Ramos (cell line): ENCODE data around the gene C16orf82.
"Not testable (repeated sequence)": the region's sequence is repeated elsewhere in the genome, so short reads cannot be mapped to it uniquely, and the experiment has no call there.

Experiments used
- in situ Hi-C: fragments of 300-500 bp; cut with MboI; formaldehyde crosslinking; loops from one replicate; pipeline ENCODE4 v1.14.3; 2022; ENCODE audit warnings: low sequenced_read_pairs; ENCODE audit not compliant: unreplicated experiment

Gene C16orf82

DNA sequence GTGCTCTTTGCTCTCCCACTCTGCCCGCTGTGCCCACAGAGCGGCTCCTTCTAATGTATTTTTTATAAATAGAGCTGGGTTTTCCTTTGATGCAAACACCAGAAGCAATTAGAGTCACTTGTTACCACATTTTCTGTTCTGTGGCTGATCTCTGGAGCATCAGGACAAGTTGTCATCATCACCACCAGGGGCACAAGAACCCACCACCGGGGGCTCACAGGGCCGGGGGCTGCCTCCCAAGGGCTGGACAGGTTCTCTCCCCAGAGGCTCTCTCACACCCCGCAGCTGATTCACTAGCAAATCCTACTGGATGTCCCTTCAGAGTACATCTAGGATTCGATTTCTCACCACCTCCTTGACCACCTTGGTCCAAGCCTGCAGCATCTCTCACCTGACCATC is 18.5 kb downstream of the C16orf82 start:
- in situ Hi-C loops = no loop called here

DNA sequence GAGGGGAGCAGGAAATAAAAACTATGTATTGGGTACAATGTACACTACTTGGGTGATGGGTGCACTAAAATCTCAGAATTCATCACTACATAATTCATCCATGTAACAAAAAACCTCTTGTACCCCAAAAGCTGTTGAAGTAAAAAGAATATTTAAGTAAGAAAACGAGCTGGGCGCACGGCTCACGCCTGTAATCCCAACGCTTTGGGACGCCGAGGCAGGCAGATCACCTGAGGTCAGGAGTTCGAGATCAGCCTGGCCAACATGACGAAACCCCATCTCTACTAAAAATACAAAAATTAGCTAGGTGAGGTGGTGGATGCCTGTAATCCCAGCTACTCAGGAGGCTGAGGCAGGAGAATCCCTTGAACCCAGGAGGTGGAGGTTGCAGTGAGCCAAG is 19.3 kb downstream of the C16orf82 start:
- in situ Hi-C loops = not testable (repeated sequence)

DNA sequence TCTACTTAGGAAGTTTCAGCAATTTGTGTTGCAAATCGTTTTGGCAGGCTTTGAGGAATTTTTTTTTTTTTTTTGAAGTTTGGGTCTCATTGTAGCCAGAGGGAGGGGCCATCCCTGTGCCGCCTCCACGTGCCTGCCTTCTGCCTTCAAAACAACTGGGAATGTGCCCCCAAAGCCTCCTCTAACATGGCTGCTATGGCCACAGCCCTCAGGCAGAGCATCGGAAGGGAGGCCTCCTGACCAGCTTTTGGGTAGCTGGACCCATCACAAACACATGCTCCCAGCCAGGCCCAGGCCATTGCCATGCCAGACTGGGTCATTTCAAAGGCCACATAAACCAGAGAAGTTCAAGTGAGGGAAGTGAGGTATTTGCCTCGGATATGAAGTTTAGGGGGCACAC is 21.5 kb downstream of the C16orf82 start:
- in situ Hi-C loops = no loop called here

DNA sequence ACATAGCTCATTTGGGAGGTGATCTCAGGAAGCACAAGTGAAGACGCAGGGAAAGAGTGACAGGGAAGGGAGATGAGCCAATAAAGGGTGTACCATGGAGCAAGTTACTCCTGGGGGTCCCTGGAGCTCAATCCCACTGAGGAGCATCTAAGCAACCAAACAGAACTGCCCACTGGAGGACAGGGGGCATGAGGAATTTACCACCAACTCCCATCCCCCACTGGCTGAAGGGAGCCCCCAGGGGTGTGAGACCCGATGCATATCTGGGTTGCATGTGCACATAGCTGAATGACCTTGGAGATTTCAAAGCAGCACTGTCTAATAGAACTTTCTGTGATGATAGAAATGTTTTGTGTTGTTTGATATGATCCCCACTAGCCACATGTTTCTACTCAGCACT is 29.6 kb downstream of the C16orf82 start:
- in situ Hi-C loops = no loop called here

DNA sequence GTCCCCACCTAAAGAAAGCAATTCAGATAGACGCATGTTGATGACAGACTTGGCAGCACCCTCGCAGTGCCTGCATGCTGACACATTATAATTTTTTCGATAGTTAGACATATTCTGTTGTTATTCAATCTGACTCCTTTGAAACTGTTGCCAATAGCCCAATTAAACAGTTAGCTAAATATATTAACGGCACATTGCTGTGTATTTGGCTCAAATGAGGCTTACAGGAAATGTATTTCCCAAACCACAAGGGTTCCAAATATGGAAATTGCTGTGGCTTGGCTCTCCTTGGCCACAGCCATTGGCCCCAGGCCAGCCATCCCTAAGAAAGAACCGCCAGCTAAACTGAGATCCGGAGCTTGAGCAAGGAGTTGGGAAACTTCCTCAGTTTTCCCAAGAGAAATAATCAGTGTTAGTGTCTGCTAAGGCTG is 31.1 kb downstream of the C16orf82 start:
- in situ Hi-C loops = no loop called here

DNA sequence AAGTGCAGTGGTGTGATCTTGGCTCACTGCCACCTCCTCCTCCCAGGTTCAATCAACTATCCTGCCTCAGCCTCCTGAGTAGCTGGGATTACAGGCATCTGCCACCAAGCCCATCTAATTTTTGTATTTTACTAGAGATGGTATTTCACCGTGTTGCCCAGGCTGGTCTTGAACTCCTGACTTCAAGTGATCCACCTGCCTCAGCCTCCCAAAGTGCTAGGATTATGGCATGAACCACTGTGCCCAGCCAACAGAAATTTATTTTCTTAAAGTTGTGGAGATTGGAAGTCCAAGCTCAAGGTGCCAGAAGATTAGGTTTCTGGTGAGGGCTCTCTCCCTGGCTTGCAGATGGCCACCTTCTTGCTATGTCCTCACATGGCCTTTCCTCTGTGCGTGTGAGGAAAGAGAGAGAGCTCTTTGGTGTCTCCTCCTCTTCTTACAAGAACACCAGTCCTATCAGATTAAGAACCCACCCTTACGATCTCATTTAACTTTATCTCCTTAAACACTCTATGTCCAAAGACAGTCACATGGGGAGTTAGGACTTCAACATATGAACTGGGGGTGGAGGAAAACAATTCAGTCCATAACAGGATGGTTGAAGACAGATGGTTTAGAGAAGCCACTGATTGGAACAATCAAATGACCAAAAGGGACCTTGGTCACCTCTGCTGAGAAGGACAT is 31.8 kb downstream of the C16orf82 start:
- in situ Hi-C loops = no loop called here

DNA sequence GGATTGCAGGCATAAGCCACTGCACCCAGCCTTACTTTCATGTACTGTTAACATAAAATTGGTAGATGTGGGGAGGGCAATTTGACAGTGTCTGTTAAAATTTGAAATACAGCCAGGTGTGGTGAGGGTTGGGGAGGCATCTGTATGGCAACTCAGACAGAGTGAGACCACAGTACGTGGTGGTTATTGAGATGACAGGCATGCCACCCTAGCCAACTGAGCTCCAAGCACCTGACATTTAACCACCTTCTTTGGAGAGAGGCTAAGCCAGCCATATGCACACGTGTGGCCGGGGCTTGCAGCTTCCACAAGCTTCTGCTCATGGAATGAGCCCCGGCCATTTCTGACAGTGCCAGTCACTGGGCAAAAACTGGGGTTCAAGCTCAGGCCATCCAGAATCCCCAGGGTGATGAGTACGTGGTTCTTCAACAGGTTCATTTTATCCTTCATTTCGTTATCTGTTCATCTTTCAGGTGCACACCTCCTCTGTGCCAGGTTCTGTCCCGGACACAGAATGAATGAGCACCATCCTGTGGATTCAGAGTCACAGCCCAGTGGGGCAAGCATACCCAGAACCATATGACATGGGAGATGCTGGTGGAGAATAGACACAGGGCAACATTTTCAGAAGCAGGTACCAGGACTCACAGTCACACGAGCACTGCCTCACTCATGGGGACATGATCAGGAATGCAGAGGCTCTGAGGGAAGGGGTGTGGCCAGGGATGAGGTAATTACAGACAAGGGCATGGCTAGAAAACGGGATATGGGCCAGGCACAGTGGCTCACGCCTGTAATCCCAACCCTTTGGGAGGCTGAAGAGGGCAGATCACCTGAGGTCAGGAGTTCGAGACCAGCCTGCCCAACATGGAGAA is 36.2 kb downstream of the C16orf82 start:
- in situ Hi-C loops = loop anchor here (25.0 kb wide), 1 partner anchor 1266 kb away; no protein-coding TSS in a partner anchor

DNA sequence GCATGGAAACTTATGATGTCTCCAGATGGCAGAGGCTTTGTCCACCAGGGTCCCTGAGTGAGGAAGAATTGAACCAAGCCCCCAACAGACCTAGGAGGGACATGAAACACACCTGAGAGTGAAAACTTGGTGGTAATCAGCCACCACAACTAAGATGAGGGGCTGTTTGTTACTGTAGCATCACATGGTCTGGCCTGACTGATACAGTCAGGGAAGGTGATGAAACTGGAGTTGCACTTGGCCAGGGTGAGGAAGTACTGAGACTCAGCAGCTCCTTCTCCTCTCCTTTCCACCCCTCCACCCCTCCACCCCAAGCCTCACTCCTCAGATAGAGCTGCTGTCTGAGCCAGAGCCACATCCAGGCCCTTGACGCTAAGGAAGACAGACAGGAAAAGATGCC is 37.2 kb downstream of the C16orf82 start:
- in situ Hi-C loops = loop anchor here (25.0 kb wide), 1 partner anchor 1267 kb away; no protein-coding TSS in a partner anchor

DNA sequence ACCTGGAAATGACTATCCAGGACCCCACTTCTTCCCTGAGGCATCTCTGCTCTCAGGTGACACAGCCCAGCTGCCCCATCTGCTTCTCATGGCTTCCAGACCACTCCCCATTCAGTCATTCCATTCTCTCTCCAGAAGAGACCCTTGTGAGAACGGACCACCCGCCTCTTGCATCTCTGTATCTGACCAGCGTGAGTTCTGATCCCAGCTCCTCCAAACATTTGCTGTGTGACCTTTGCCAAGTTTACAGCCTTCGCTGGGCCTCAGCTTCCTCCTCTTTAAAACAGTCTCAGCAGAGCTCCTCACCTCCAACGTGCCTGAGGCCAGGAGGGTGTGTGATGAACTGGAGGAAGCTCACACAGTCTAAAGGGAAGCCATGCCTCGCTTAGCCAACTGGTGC is 39.6 kb downstream of the C16orf82 start:
- in situ Hi-C loops = loop anchor here (25.0 kb wide), 1 partner anchor 1269 kb away; no protein-coding TSS in a partner anchor

DNA sequence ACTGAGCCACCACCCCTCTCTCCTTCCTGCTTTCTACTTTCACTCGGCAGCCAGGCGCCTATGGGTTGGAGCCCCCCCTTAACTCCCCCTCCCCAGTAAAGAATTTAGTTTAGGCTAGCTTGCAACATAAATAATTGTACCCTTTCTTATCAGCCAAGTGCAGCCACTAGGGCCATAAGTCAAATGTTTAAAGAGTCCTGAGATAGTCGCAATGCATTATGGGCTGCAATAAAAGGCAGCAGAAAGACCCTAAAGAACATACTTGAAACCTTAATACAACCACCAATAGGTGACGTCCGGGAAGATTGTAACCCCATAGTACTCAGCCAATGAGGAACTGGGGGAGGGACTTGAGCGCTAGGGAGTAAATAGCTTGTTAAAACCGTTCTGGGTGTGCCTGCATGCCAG is 40.5 kb downstream of the C16orf82 start:
- in situ Hi-C loops = loop anchor here (25.0 kb wide), 1 partner anchor 1270 kb away; no protein-coding TSS in a partner anchor

DNA sequence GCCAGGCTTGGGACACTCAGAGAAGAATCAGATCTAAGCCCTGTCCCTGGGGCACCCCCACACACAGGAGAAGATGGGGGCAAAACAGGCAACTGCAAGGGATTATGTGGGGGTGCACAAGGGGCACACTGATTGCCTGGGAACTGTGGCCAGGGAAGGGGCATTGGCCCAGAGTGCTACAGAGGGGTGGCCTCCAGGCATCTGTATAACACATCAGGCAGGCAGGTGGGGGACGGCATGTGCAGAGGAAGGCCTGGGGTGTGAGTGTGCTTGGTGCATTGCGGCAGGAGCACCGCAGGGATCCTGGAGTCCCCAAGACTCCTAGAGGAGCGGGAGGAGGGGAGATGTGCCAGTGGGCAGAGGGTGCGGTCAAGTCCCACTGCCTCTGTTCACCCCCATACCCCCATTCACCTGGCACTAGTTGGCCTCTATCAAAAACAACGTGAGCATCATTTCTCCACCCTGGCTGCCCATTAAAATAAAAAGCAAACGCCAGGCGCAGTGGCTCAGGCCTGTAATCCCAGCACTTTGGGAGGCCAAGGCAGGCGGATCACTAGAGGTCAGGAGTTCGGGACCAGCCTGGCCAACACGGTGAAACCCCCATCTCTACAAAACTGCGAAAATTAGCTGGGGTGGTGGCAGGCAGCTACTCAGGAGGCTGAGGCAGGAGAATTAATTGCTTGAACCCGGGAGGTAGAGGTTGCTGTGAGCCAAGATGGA is 41.5 kb downstream of the C16orf82 start:
- in situ Hi-C loops = loop anchor here (25.0 kb wide), 1 partner anchor 1271 kb away; no protein-coding TSS in a partner anchor

DNA sequence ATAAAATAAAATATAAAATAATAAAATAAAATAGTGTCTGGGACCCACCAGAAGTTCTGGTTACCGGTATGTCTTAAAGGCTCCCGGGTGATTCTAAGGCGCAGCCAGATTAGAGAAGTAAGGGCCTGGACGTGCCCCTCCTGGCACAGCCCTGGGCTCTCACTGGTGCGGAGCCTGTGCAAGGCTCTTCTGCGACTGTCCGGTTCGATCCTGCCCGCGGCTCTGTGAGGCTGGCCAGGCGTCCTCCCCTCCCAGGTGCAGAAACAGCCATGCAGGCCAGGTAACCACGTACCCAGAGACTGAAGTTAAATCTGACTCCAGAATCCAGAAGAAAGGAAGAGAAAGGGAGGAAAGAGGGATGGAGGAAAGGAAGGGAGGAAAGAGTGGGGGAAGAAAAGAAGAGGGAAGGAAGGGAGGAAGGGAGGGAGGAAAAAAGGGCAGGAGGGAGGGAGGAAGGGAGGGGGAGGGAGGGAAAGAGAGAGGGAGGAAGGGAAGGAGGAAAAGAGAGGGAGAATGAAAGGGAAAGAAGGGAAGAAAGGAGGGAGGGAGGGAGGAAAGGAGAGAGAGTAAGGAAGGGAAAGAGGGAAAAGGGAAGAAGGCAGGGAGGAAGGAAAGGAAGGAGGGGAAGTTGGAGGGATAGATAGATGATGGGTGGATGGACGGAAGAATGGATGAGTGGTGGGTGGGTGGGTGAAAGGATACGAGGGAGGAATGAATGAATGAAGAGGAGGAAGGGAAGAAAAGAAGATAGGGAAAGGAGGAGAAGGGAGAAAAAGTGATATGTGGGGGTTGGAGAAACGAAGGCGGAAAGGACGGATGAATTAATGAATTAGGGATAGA is 42.3 kb downstream of the C16orf82 start:
- in situ Hi-C loops = loop anchor here (25.0 kb wide), 1 partner anchor 1272 kb away; no protein-coding TSS in a partner anchor

DNA sequence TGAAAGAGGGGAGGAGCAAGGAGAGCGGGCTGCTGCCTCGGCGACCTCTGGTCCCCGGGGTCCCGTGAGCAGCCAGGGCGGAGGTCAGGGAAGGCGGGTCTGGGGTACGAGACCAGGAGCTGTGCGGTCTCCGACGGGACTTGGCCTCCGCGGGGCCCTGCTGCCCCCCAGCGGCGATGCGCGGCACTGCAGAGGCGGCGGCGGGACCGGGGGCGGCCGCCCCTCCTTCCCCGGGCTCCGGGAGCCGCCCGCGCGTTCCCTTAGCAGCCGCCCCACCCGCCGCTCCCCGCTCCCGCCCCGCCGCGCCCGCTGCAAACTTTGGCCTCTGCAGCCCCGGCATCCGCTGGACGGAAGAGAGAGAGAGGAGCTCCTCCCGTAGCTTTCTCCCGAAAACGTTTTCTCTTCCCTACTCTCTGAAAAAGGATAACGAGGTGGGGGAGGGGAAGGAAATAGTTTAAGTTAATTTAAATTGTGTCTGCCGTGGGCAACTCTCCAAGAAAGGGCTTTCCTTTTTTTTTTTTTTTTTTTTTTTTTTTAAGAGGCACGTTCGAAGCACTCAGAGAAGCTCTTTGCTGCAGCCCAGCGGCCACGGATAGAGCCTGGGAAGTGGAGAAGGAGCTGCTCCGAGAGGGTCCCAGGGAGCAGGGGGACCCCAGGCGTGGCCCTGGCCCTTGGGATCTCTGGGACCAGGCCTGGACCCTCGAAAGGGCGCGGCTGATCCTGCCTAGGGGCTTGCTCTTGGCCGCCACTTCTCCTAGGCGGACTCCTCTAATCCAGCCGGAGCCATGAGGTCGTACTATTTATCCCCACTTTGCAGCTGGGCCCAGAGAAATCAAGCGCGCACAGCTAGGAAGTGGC is 43.2 kb downstream of the C16orf82 start:
- in situ Hi-C loops = loop anchor here (25.0 kb wide), 1 partner anchor 1273 kb away; no protein-coding TSS in a partner anchor

DNA sequence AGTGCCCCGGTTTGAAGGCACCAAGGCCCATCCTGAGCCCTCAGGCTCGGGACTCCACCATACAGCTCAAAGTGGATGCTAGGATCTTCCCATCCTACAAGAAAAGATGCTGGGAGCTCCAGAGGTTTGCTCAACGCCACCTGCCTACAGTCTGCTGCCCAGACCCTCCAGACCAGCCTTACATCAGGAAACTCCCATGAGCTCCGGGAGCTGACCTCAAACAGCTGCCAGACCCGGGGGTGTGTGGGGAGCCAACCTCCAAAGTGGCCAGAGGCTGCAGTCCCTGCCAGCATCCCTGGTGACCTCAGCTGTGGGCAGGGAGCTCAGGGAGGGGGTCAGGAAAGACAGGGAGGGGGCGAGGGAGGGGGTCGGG is 43.8 kb downstream of the C16orf82 start:
- in situ Hi-C loops = loop anchor here (25.0 kb wide), 1 partner anchor 1273 kb away; no protein-coding TSS in a partner anchor

DNA sequence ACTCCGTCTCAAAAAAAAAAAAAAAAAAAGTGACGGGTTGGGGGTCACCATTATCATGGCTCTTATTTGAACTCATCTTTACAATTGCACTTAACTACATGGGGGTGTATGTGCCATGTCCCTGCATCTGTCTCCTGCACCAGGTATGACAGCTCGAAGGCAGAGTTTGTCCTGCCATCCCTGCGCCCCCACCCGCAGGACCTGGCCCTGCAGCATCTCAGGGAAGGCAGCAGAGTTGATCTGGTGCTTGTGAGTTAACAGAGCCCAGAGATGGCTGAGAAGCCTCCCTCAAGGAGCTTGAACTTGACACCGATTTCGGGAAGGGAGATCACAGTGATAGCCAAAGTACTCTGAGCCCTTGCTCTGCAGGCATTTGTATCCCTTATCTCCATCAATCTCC is 44.8 kb downstream of the C16orf82 start:
- in situ Hi-C loops = loop anchor here (25.0 kb wide), 1 partner anchor 1274 kb away; no protein-coding TSS in a partner anchor

DNA sequence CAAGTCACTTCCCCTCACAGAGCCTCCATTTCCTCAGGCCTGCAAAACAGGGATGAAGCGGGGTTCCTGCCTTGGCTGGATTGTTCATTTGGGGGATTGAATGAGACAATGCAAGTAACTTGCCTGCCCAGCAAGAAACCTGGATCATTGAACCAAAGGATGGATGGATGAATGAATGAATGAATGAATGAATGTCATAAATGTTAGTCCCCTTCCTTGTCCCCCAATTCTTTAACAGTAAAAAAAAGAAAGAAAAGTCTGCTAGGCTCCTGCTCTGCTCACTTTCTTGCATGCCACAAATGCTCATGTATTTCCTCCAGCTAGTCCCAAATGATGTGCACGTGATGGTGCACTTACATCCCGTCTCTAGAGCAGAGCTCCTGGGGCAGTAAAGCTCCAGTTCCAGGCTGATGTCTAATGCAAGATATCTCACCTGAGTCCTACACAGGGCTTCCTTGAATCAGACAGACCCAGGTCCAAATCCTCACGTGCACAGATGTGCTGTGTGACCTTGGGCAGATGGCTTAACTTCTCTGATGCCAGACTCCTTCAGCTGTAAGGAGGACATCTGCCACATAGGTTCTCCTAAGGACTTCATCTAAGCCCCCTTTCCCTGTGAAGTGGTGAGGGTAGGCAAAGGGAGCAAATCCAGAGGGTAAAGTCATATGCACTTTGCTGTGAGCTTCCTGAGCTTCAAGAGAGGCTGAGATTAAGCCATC is 45.5 kb downstream of the C16orf82 start:
- in situ Hi-C loops = loop anchor here (25.0 kb wide), 1 partner anchor 1275 kb away; no protein-coding TSS in a partner anchor

DNA sequence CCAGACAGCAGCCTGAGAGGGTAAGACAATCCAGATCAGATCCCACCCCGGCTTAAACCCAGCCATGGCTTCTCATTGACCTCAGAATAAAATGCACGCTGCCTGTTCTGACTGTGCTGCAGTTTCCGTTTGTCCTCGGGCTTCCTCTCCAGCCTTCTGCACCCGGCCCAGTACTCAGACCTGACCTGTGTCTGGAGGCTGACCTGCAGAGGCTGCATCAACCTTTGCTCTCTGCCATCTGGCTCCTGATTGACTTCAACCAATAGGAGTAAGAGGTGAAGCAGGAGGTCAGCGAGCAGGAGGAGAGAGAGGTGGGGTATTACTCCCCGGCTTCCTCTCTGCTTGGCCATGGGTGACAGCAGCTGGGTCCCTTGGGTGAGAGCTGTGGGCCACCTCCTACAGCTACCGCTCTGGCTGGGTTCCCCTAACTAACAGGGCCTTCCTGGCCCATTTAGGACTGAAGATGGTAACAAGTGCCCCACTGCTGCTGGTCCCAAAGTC is 46.7 kb downstream of the C16orf82 start:
- in situ Hi-C loops = loop anchor here (25.0 kb wide), 1 partner anchor 1276 kb away; no protein-coding TSS in a partner anchor
